Activated CD8-positive, alpha-beta T cell treated with anti-CD3 and anti-CD28 coated beads for 36 hours (primary cell): ENCODE measurements around the gene PHLDA1. TPM values are rescaled to one million over a fixed set of nuclear protein-coding genes. Genes with fewer than 3 reads are reported as not detected.
A peak's percentile ranks its signal among the peaks of the same experiment; 100 is the strongest.

Source experiments
- ATAC-seq: fragments of 200-7000 bp; cut with Tn5 transposase; one replicate; pipeline ENCODE4 v1.10.0; 2021; ENCODE audit warnings: mild to moderate bottlenecking, moderate library complexity
- CTCF ChIA-PET: fragments of 350-600 bp; sonication (Branson Sonifier 250); formaldehyde crosslinking; loops from one replicate; lab custom pipeline; 2021; ENCODE audit warnings: antibody characterized with exemption; lab: Charles Lee
- POLR2A ChIA-PET: fragments of 350-600 bp; sonication (Branson Sonifier 250); formaldehyde crosslinking; loops from one replicate; lab custom pipeline; 2021; ENCODE audit warnings: antibody characterized with exemption; lab: Charles Lee
- DNase-seq: peaks from one replicate; pipeline ENCODE4 v3.0.0-alpha.2; 2020
- H3K27ac Mint-ChIP-seq: one replicate; pipeline ENCODE4 v1.8.0; 2021; ENCODE audit warnings: mild to moderate bottlenecking, mixed read lengths
- H3K27me3 Mint-ChIP-seq: one replicate; pipeline ENCODE4 v1.8.0; 2021; ENCODE audit warnings: mixed read lengths
- H3K36me3 Mint-ChIP-seq: one replicate; pipeline ENCODE4 v1.8.0; 2021; ENCODE audit warnings: low read depth, mixed read lengths
- H3K4me1 Mint-ChIP-seq: one replicate; pipeline ENCODE4 v1.8.0; 2021; ENCODE audit warnings: low read depth, mixed read lengths
- H3K4me3 Mint-ChIP-seq: one replicate; pipeline ENCODE4 v1.8.0; 2021; ENCODE audit warnings: mild to moderate bottlenecking, moderate library complexity, mixed read lengths
- H3K9me3 Mint-ChIP-seq: one replicate; pipeline ENCODE4 v1.8.0; 2021; ENCODE audit warnings: mixed read lengths
- CTCF ChIP-seq: fragments of 200-600 bp; IDR thresholded peaks from one replicate; pipeline ENCODE4 v1.8.0; 2022; ENCODE audit warnings: antibody characterized with exemption, mild to moderate bottlenecking
- intact Hi-C: fragments of 100-400 bp; cut with micrococcal nuclease; formaldehyde crosslinking; loops from one replicate; pipeline ENCODE4 v1.10.0; 2022
- total RNA-seq, 2 experiments: library from RNA; stranded (reverse); gene quantifications; one replicate each; pipeline ENCODE4 v1.2.3, GENCODE V29; 2021

The PHLDA1 gene
- total RNA-seq, 2 experiments from 2014 or later = 33.9 to 35.0 TPM

GRCh38 chr12:76065917-76066316 lies 34.3 kb upstream of the PHLDA1 start:
- Mint-ChIP-seq H3K4me1 (peaks cover 50% of the 10 kb centered on the region), H3K27me3 (no peaks in the 10 kb centered on the region), H3K9me3 (peaks cover 15% of the 10 kb centered on the region), H3K27ac (no peak overlapping the region), H3K4me3 (no peak overlapping the region), H3K36me3 (peaks cover 90% of the 10 kb centered on the region)
- TF ChIP-seq CTCF = no peak
- ChIA-PET CTCF (no interaction called here), POLR2A (no interaction called here)
- ATAC-seq (no peak), DNase-seq (no peak)
- intact Hi-C loops = no loop called here

GRCh38 chr12:76064904-76065303 lies 33.3 kb upstream of the PHLDA1 start:
- ChIA-PET POLR2A (interaction anchor here (2.0 kb wide), 1 partner anchor 15 kb away, joined by 10 read pairs; no protein-coding TSS in a partner anchor), CTCF (interaction anchor here (1.4 kb wide), 1 partner anchor 391 kb away, joined by 4 read pairs; no protein-coding TSS in a partner anchor)
- Mint-ChIP-seq H3K9me3 (peaks cover 15% of the 10 kb centered on the region), H3K4me1 (peaks cover 50% of the 10 kb centered on the region), H3K4me3 (no peak overlapping the region), H3K27me3 (no peaks in the 10 kb centered on the region), H3K36me3 (peaks cover 91% of the 10 kb centered on the region), H3K27ac (peak overlapping the region; percentile 21)
- DNase-seq (no peak), ATAC-seq (no peak)
- TF ChIP-seq CTCF = no peak
- intact Hi-C loops = no loop called here

- DNase-seq = no peak
- H3K4me3 Mint-ChIP-seq = no peak overlapping the region
- no peak for TF ChIP-seq CTCF
- peaks cover 5% of the 10 kb centered on the region for H3K9me3 Mint-ChIP-seq
- peaks cover 75% of the 10 kb centered on the region for H3K36me3 Mint-ChIP-seq
- CTCF ChIA-PET = no interaction called here
- ATAC-seq = no peak
- POLR2A ChIA-PET = interaction anchor here (2.0 kb wide), 1 partner anchor 12 kb away, joined by 5 read pairs; no protein-coding TSS in a partner anchor
- peak overlapping the region; percentile 26 for H3K27ac Mint-ChIP-seq
- intact Hi-C loops = no loop called here
- H3K27me3 Mint-ChIP-seq = no peaks in the 10 kb centered on the region
- H3K4me1 Mint-ChIP-seq = peaks cover 21% of the 10 kb centered on the region
Measured at GRCh38 chr12:76060111-76060510, 28.5 kb upstream of the PHLDA1 start.

GRCh38 chr12:76057326-76057725 lies 25.8 kb upstream of the PHLDA1 start:
- no peak for TF ChIP-seq CTCF
- POLR2A ChIA-PET = interaction anchor here (1.9 kb wide), 1 partner anchor 14 kb away, joined by 6 read pairs; no protein-coding TSS in a partner anchor

GRCh38 chr12:76055393-76055792 lies 23.8 kb upstream of the PHLDA1 start:
- DNase-seq (no peak), ATAC-seq (no peak)
- ChIA-PET POLR2A (interaction anchor here (1.2 to 1.3 kb wide), 2 partner anchors 12 to 18 kb away, joined by 3 to 5 read pairs; no protein-coding TSS in a partner anchor), CTCF (interaction anchor here (1.4 kb wide), 1 partner anchor 570 kb away, joined by 3 read pairs; no protein-coding TSS in a partner anchor)
- Mint-ChIP-seq H3K27ac (no peak overlapping the region), H3K9me3 (no peaks in the 10 kb centered on the region), H3K4me3 (no peak overlapping the region), H3K27me3 (no peaks in the 10 kb centered on the region), H3K36me3 (peaks cover 68% of the 10 kb centered on the region), H3K4me1 (peaks cover 13% of the 10 kb centered on the region)
- TF ChIP-seq CTCF = no peak
- intact Hi-C loops = no loop called here

More at GRCh38 chr12:76057326-76057725, 25.8 kb upstream of the PHLDA1 start:
- Mint-ChIP-seq H3K36me3 (peaks cover 73% of the 10 kb centered on the region), H3K4me3 (no peak overlapping the region), H3K9me3 (no peaks in the 10 kb centered on the region), H3K27me3 (no peaks in the 10 kb centered on the region), H3K27ac (no peak overlapping the region), H3K4me1 (peaks cover 16% of the 10 kb centered on the region)
- ATAC-seq = no peak
- no peak for DNase-seq
- CTCF ChIA-PET = interaction anchor here (1.1 kb wide), 1 partner anchor 20 kb away, joined by 3 read pairs; no protein-coding TSS in a partner anchor
- intact Hi-C loops = no loop called here
